ENCODE data around the gene RETSAT. TPM values are rescaled to one million over a fixed set of nuclear protein-coding genes. Genes with fewer than 3 reads are reported as not detected.
"Not testable (repeated sequence)": the region's sequence is repeated elsewhere in the genome, so short reads cannot be mapped to it uniquely, and the experiment has no call there.

Gene RETSAT
- total RNA-seq, 1 donor from 2014 or later: 36.3 TPM

DNA sequence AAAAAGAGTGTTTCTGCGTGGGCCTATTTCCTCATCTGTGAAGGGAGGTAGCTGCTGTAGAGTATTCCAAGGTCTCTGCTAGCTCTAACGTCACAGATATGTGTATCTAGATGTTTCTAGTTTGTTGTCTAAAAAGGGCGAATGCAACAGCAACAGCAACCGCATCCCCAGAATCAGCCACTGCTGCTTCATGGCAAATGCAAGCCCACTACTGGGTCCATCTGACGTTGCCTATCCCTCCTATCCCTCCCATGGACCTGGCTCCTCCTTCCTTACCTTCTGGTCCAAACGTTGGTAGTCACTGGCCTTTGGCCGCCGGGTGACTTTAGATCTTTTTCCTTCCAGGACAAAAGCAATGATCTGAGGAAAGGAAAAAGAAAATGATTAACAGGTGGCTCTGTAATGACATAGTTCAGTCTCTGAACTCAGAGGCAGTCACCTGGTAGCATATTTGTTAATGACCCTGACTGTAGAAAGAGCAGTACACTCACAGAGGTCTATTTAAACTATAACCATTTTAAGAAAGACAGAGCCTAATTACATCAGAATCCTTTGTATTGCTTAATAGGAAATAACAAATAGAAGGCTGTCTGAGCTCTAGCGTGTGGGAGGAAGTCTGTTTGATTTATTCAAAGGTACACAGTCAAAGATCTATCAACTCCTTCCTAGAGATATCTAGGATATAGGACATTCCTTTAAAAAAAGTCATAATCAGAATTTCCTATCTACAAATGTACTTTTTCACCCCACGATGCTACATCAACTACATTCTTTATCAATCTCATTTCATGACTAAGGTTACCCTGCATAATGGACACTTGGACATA is 29.5 kb downstream of the RETSAT start:
- TF ChIP-seq, protein P1, sequence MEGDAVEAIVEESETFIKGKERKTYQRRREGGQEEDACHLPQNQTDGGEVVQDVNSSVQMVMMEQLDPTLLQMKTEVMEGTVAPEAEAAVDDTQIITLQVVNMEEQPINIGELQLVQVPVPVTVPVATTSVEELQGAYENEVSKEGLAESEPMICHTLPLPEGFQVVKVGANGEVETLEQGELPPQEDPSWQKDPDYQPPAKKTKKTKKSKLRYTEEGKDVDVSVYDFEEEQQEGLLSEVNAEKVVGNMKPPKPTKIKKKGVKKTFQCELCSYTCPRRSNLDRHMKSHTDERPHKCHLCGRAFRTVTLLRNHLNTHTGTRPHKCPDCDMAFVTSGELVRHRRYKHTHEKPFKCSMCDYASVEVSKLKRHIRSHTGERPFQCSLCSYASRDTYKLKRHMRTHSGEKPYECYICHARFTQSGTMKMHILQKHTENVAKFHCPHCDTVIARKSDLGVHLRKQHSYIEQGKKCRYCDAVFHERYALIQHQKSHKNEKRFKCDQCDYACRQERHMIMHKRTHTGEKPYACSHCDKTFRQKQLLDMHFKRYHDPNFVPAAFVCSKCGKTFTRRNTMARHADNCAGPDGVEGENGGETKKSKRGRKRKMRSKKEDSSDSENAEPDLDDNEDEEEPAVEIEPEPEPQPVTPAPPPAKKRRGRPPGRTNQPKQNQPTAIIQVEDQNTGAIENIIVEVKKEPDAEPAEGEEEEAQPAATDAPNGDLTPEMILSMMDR (IDR thresholded peaks at IDR 0.05): no peak
- Mint-ChIP-seq H3K36me3 (ENCODE audit: low read depth) (peaks cover 31% of the 10 kb centered on the region), H3K9me3 (ENCODE audit: low read depth) (no peaks in the 10 kb centered on the region), H3K27me3 (ENCODE audit: low read depth) (no peaks in the 10 kb centered on the region), H3K4me3 (ENCODE audit: unreplicated experiment) (peak overlapping the region; percentile 90), H3K27ac (ENCODE audit: unreplicated experiment) (peak overlapping the region; percentile 10), H3K4me1 (ENCODE audit: low read depth) (peaks cover 50% of the 10 kb centered on the region)
- no peak for DNase-seq (ENCODE audit: low spot score)

DNA sequence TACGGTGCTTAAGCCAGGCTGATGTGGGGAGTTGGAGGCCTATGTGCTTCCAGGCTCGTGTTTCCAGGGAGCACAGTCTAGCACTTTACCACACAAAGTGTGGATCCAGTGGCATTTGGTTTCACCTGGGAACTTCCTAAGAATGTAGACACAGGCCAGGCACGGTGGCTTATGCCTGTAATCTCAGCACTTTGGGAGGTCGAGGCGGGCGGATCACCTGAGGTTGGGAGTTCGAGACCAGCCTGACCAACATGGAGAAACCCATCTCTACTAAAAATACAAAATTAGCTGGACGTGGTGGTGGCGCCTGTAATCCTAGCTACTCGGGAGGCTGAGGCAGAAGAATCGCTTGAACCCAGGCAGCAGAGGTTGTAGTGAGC is 30.4 kb downstream of the RETSAT start:
- DNase-seq (ENCODE audit: low spot score); H3K27me3 Mint-ChIP-seq (ENCODE audit: low read depth); H3K4me3 Mint-ChIP-seq (ENCODE audit: unreplicated experiment); H3K27ac Mint-ChIP-seq (ENCODE audit: unreplicated experiment); H3K9me3 Mint-ChIP-seq (ENCODE audit: low read depth): not testable (repeated sequence)
- H3K4me1 Mint-ChIP-seq (ENCODE audit: low read depth): peaks cover 53% of the 10 kb centered on the region
- peaks cover 35% of the 10 kb centered on the region for H3K36me3 Mint-ChIP-seq (ENCODE audit: low read depth)

DNA sequence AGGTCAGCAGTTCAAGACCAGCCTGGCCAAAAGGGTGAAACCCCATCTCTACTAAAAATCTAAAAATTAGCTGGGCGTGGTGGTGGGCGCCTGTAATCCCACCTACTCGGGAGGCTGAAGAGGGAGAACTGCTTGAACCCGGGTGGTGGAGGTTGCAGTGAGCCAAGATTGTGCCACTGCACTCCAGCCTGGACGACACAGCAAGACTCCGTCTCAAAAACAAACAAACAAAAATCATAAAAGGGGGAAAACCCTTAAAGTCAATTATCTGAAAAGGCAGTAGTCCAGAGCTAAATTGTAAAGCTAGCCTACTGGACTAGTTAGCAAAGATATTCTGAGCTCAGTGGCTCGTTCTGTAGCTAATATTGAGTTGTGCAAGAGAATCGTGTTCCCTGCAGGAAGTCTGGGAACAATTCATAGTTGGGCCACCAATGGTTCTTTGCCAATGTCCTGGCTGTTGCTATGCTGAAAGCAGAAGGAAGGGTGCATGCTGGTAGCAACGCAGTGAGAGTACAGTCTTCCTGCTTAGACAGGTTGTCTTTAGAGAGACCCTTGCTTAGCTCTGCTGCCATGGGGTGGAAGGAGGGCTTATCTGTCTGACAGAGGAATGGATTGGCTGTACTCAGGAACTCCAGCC is 30.9 kb downstream of the RETSAT start:
- Mint-ChIP-seq H3K36me3 (ENCODE audit: low read depth) (peaks cover 37% of the 10 kb centered on the region), H3K27ac (ENCODE audit: unreplicated experiment) (no peak overlapping the region), H3K4me1 (ENCODE audit: low read depth) (peaks cover 54% of the 10 kb centered on the region), H3K4me3 (ENCODE audit: unreplicated experiment) (no peak overlapping the region), H3K27me3 (ENCODE audit: low read depth) (no peaks in the 10 kb centered on the region), H3K9me3 (ENCODE audit: low read depth) (no peaks in the 10 kb centered on the region)
- DNase-seq (ENCODE audit: low spot score): no peak
- TF ChIP-seq, protein P1 (IDR thresholded peaks at IDR 0.05): no peak

DNA sequence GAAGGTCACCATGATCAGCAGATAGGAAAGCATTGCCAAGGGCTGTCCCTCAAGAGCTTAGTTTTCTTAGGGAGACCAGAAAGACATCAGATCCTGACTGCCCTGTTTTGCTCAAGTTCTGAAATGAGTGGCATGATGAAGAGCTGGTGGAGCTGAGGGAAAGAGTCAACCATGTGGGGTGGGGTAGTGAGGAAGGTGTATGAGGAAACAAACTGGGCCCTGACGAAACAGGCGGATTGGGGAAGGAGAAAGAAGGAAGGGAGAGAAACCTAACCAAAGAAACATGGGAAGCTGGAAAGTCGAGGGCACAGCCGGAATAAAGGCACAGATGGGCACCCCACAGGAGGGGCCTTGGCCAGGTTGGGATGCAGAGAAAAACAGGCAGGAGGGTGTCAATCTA is 34.5 kb downstream of the RETSAT start:
- H3K4me1 Mint-ChIP-seq (ENCODE audit: low read depth): peaks cover 30% of the 10 kb centered on the region
- H3K27ac Mint-ChIP-seq (ENCODE audit: unreplicated experiment): peak overlapping the region; percentile 0
- TF ChIP-seq, protein P1 (IDR thresholded peaks at IDR 0.05): no peak
- H3K36me3 Mint-ChIP-seq (ENCODE audit: low read depth): peaks cover 45% of the 10 kb centered on the region
- no peak overlapping the region for H3K4me3 Mint-ChIP-seq (ENCODE audit: unreplicated experiment)
- DNase-seq (ENCODE audit: low spot score): no peak
- no peaks in the 10 kb centered on the region for H3K27me3 Mint-ChIP-seq (ENCODE audit: low read depth)
- H3K9me3 Mint-ChIP-seq (ENCODE audit: low read depth): no peaks in the 10 kb centered on the region

DNA sequence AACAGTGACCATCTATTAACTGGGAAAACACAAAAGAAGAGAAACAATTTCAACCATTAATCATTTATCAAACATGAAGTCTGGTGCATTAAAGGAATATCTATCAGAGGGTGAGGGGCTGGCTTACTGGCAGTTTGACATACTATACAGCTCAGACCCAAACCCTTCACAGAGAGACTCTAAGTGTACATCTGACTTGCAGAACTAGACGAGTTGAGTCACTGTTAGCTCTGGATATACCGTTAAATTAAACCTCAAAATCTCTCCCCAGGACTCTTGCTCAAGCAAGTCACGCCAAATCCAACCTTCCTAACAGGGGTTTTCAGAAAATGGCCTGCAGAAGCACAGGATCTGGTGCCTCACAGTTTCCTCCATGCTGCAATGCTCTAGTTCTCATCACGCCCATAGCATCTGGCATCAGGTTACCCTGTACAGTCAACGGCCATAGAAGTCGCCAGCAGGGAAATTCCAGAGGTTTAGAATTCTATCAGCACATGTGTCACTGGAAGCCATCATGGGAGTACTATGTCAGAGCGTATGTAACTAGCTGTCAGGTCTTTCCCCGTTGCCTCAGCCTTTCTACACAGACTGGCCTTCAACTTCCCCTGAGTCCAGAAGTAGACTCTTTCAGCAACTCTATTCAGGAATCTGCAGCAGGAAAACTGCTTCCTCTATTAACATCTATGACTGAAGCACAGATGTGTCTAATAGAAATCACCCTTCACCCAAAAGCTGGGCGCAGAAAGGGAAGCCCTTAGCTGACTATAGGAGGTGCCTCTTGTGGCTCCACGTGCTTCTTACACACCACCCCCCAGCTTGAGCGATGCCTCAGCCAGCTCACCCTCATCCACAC is 35.9 kb downstream of the RETSAT start:
- Mint-ChIP-seq H3K4me3 (ENCODE audit: unreplicated experiment) (no peak overlapping the region), H3K27me3 (ENCODE audit: low read depth) (no peaks in the 10 kb centered on the region), H3K36me3 (ENCODE audit: low read depth) (peaks cover 41% of the 10 kb centered on the region), H3K4me1 (ENCODE audit: low read depth) (peaks cover 34% of the 10 kb centered on the region), H3K9me3 (ENCODE audit: low read depth) (no peaks in the 10 kb centered on the region), H3K27ac (ENCODE audit: unreplicated experiment) (peak overlapping the region; percentile 65)
- no peak for DNase-seq (ENCODE audit: low spot score)
- TF ChIP-seq, protein P1 (IDR thresholded peaks at IDR 0.05): no peak

DNA sequence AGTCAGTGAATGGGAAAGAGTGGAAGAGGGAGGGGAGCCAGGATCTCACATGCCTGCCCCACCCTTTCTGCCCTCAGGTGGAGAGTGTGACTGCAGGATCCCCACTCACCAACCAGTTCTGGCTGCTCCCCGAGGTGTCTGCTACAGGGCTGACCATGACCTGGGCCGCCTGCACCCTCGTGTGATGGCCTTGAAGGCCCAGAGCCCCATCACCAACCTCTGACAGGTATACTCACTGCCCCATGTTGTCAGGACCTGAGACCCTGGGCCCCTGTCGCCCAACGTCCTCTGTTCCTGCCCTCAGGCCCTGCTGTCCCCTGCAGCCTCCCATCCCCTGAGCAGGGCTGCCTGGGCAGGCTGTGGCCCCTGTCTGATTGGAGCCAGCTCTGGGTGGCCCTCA is 38.4 kb downstream of the RETSAT start:
- H3K27me3 Mint-ChIP-seq (ENCODE audit: low read depth); DNase-seq (ENCODE audit: low spot score); H3K27ac Mint-ChIP-seq (ENCODE audit: unreplicated experiment); H3K9me3 Mint-ChIP-seq (ENCODE audit: low read depth); H3K4me3 Mint-ChIP-seq (ENCODE audit: unreplicated experiment): not testable (repeated sequence)
- peaks cover 29% of the 10 kb centered on the region for H3K4me1 Mint-ChIP-seq (ENCODE audit: low read depth)
- H3K36me3 Mint-ChIP-seq (ENCODE audit: low read depth): peaks cover 28% of the 10 kb centered on the region

All from chondrocyte (in vitro differentiated cells).